ENCODE measurements around the gene FCN2.

Gene FCN2

GRCh38 chr9:134882204-134882785, 1.7 kb downstream of the FCN2 start:
- Histone ChIP-seq H3K4me1 (ENCODE audit: control insufficient read depth, insufficient read depth, low read length, unreplicated experiment) (no peaks in the 10 kb centered on the region), H3K27me3 (ENCODE audit: insufficient read depth, low read length) (peaks cover 59% of the 10 kb centered on the region), H3K27ac (ENCODE audit: low read depth, low read length) (no peak overlapping the region), H3K36me3 (ENCODE audit: insufficient read depth, low read length) (no peaks in the 10 kb centered on the region), H3K4me3 (ENCODE audit: low read depth, low read length) (no peak overlapping the region), H3K79me2 (ENCODE audit: control insufficient read depth, insufficient read depth, low read length, unreplicated experiment) (no peaks in the 10 kb centered on the region), H2AFZ (ENCODE audit: low read length, unreplicated experiment) (no peak overlapping the region)

DNA sequence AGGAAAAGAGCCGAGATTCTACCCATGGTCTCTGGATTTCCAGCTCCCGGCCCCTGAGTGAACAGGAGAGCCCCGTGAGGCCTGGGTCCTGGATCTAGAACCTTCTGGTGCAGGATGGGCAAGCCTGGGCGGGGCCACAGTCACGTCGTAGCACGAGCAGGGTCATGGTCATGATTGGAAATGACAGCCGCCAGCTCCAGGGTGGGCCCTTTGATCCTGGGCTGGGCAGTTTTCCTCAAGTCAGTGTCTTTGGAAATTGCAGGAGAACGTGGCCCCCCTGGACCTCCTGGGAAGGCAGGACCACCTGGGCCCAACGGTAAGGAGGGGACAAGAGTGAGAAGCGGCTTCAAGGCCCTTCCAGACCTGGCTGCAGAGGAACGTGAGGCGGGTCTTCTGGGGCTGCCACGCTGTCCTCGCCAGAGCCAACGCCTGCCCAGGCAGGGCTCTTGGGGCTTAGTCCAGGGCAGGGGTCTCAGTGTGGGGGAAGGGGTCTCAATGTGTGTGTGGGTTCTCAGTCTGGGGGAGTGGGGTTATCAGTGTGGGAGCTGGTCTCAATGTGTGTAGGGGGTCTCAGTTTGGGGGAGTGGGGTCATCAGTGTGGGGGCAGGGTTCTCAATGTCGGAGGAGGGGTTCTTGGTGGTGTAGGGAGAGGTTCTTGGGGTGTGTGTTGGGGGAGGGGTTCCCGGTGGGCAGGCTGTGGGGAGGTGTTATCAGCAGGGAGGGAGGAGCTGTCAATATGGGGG, 2.6 kb downstream of the FCN2 start:
- Histone ChIP-seq H3K4me1 (ENCODE audit: control insufficient read depth, insufficient read depth, low read length, unreplicated experiment) (no peaks in the 10 kb centered on the region), H3K27ac (ENCODE audit: low read depth, low read length) (no peak overlapping the region), H3K4me3 (ENCODE audit: low read depth, low read length) (no peak overlapping the region), H2AFZ (ENCODE audit: low read length, unreplicated experiment) (no peak overlapping the region), H3K36me3 (ENCODE audit: insufficient read depth, low read length) (no peaks in the 10 kb centered on the region), H3K79me2 (ENCODE audit: control insufficient read depth, insufficient read depth, low read length, unreplicated experiment) (no peaks in the 10 kb centered on the region), H3K27me3 (ENCODE audit: insufficient read depth, low read length) (peaks cover 55% of the 10 kb centered on the region)

GRCh38 chr9:134884492-134884891, 3.9 kb downstream of the FCN2 start:
- H3K4me3 ChIP-seq (ENCODE audit: low read depth, low read length) = no peak overlapping the region
- H3K79me2 ChIP-seq (ENCODE audit: control insufficient read depth, insufficient read depth, low read length, unreplicated experiment) = no peaks in the 10 kb centered on the region
- H2AFZ ChIP-seq (ENCODE audit: low read length, unreplicated experiment) = no peak overlapping the region
- H3K27ac ChIP-seq (ENCODE audit: low read depth, low read length) = no peak overlapping the region
- peaks cover 43% of the 10 kb centered on the region for H3K27me3 ChIP-seq (ENCODE audit: insufficient read depth, low read length)
- H3K36me3 ChIP-seq (ENCODE audit: insufficient read depth, low read length) = no peaks in the 10 kb centered on the region
- no peaks in the 10 kb centered on the region for H3K4me1 ChIP-seq (ENCODE audit: control insufficient read depth, insufficient read depth, low read length, unreplicated experiment)

DNA sequence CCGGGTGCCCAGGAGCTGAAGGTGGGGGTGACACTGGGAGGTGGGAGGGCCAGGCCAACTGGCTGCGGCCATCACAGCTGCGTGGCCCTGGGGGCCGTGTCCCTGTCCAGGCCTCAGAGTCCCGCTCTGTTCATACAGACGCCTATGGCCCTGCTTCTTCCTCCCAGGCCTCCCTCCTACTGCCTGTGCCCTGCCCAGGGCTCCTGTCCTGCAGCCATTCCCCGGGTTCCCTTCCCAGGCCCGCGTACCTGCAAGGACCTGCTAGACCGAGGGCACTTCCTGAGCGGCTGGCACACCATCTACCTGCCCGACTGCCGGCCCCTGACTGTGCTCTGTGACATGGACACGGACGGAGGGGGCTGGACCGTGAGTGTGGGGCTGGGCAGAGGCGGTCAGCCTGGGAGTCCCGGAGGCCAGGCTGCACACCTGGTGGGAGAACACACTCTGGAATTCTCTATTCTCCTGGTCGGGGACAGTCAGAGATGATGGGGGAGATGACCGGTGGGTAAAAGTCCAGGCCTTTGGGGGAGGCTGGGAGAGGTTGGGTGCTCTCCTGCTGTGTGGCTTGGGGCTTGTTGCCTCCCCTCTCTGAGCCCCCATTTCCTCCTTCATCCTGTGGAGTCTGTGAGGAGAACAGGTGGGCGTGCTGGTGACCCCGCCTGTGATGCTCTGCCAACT, 4.5 kb downstream of the FCN2 start:
- Histone ChIP-seq H3K79me2 (ENCODE audit: control insufficient read depth, insufficient read depth, low read length, unreplicated experiment) (no peaks in the 10 kb centered on the region), H2AFZ (ENCODE audit: low read length, unreplicated experiment) (no peak overlapping the region), H3K4me3 (ENCODE audit: low read depth, low read length) (no peak overlapping the region), H3K36me3 (ENCODE audit: insufficient read depth, low read length) (no peaks in the 10 kb centered on the region), H3K27ac (ENCODE audit: low read depth, low read length) (no peak overlapping the region), H3K27me3 (ENCODE audit: insufficient read depth, low read length) (peaks cover 37% of the 10 kb centered on the region), H3K4me1 (ENCODE audit: control insufficient read depth, insufficient read depth, low read length, unreplicated experiment) (no peaks in the 10 kb centered on the region)

DNA sequence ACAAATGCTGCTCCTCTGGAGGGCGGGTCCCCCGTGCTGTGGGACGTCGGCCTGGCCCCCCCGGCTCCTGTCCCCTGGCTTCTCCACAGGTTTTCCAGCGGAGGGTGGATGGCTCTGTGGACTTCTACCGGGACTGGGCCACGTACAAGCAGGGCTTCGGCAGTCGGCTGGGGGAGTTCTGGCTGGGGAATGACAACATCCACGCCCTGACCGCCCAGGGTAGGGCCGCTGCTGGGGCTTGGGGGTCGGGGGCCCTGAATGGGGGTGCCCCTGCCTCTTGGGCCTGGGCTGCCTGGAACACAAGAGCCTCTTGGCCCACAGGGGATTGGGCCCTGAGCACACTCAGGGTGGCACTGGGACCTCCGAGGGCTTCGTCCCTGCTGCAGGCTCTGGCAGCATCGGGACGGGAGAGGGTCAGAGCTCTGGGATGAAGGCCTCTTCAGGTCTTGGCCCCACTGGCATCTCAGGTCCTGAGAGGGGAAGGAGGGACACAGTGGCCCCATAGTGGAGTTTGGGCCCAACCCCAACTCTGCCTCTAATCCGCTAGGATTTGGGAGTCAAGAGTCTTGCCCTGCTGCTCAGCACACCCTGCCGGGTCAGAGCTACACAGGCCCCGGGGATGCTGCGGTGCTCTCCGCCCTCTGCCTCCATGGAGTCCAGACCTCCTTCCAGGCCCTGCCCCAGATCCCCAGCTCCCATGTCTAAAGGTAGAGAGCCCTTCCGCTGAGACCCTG, 5.2 kb downstream of the FCN2 start:
- Histone ChIP-seq H3K27me3 (ENCODE audit: insufficient read depth, low read length) (peaks cover 32% of the 10 kb centered on the region), H3K79me2 (ENCODE audit: control insufficient read depth, insufficient read depth, low read length, unreplicated experiment) (no peaks in the 10 kb centered on the region), H3K4me1 (ENCODE audit: control insufficient read depth, insufficient read depth, low read length, unreplicated experiment) (no peaks in the 10 kb centered on the region), H3K36me3 (ENCODE audit: insufficient read depth, low read length) (no peaks in the 10 kb centered on the region), H3K4me3 (ENCODE audit: low read depth, low read length) (no peak overlapping the region), H2AFZ (ENCODE audit: low read length, unreplicated experiment) (no peak overlapping the region), H3K27ac (ENCODE audit: low read depth, low read length) (no peak overlapping the region)

DNA sequence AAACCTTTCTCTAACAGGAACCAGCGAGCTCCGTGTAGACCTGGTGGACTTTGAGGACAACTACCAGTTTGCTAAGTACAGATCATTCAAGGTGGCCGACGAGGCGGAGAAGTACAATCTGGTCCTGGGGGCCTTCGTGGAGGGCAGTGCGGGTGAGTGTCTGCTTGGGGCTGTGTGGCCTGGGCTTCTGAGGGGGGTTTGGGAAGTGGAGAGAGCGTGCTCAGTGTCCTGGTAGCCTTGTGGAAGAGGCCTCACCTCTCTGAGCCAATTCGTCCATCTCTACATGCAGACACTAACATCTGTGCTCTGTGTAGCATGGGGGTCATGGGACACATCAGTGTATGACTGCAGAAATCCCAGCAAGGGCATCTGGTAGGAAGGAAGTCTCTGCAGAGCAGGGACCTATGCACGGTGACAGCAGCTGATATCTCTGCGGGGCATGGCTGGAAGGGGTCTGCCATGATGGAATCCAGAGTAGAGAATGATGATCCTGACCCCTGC, 5.9 kb downstream of the FCN2 start:
- H3K4me3 ChIP-seq (ENCODE audit: low read depth, low read length) = no peak overlapping the region
- H3K4me1 ChIP-seq (ENCODE audit: control insufficient read depth, insufficient read depth, low read length, unreplicated experiment) = no peaks in the 10 kb centered on the region
- no peaks in the 10 kb centered on the region for H3K79me2 ChIP-seq (ENCODE audit: control insufficient read depth, insufficient read depth, low read length, unreplicated experiment)
- no peaks in the 10 kb centered on the region for H3K36me3 ChIP-seq (ENCODE audit: insufficient read depth, low read length)
- H3K27me3 ChIP-seq (ENCODE audit: insufficient read depth, low read length) = peaks cover 28% of the 10 kb centered on the region
- no peak overlapping the region for H3K27ac ChIP-seq (ENCODE audit: low read depth, low read length)
- no peak overlapping the region for H2AFZ ChIP-seq (ENCODE audit: low read length, unreplicated experiment)

DNA sequence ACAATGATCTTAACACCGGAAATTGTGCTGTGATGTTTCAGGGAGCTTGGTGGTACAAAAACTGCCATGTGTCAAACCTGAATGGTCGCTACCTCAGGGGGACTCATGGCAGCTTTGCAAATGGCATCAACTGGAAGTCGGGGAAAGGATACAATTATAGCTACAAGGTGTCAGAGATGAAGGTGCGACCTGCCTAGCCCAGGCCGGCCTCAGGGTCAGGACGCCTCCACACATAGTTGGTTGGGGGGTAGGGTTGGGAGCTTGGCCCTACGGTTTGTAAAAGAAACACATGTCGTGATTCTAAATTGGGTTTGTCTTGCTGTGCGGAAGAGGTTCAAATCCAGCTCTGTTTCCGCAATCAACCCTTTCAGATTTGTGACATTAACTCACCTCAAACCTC, 6.6 kb downstream of the FCN2 start:
- Histone ChIP-seq H3K27me3 (ENCODE audit: insufficient read depth, low read length) (peaks cover 20% of the 10 kb centered on the region), H3K27ac (ENCODE audit: low read depth, low read length) (no peak overlapping the region), H3K4me1 (ENCODE audit: control insufficient read depth, insufficient read depth, low read length, unreplicated experiment) (no peaks in the 10 kb centered on the region)

DNA sequence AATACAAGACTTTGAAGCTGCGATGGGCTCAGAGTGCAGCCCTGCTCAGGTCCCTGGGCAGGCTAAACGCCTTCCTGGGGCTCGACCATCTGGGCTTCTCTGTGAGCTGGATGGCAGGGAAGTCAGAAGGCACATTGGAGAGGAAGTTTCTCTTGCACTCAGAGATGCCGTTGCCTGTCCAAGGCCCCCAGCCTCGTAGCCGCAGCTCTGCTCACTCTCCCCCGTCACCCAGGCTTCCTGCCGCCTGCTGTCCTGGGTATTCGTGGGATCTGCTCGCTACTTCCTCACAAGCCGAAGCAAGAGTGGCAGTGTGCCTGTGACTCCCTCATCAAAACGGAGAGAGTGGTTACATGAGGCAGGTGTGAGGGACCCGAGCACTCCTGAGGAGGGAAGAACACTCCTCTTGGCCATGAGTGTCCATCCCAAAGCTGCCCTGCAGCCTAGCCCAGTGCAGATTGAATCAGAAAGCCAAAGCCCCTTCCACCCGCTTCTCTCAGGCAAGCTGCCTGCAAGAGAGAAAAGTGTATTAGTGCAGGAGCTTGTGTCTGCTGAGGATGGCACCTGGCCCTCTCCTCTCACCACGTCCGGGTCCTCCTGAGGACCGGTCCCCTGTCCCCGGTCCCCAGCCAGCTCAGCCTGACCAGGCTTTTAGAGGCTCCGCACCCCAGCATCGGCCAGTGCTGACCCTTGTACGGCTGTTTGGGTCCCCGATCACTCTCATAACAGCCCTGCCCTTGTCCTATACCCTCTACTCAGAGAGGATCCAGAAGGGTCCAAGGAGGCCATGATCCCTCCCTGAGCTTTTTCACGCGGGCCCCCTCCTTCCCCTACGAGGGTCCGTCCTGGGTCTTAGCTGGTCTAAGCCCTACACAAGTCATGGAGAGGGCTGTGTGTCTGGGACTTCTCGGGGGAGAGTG, 7.3 kb downstream of the FCN2 start:
- no peak overlapping the region for H3K4me3 ChIP-seq (ENCODE audit: low read depth, low read length)
- peaks cover 13% of the 10 kb centered on the region for H3K27me3 ChIP-seq (ENCODE audit: insufficient read depth, low read length)
- no peaks in the 10 kb centered on the region for H3K4me1 ChIP-seq (ENCODE audit: control insufficient read depth, insufficient read depth, low read length, unreplicated experiment)
- H3K79me2 ChIP-seq (ENCODE audit: control insufficient read depth, insufficient read depth, low read length, unreplicated experiment) = no peaks in the 10 kb centered on the region
- H3K36me3 ChIP-seq (ENCODE audit: insufficient read depth, low read length) = no peaks in the 10 kb centered on the region
- no peak overlapping the region for H3K27ac ChIP-seq (ENCODE audit: low read depth, low read length)
- no peak overlapping the region for H2AFZ ChIP-seq (ENCODE audit: low read length, unreplicated experiment)

More for the DNA sequence above, 6.6 kb downstream of the FCN2 start:
- H3K4me3 ChIP-seq (ENCODE audit: low read depth, low read length) = no peak overlapping the region
- no peaks in the 10 kb centered on the region for H3K36me3 ChIP-seq (ENCODE audit: insufficient read depth, low read length)
- no peak overlapping the region for H2AFZ ChIP-seq (ENCODE audit: low read length, unreplicated experiment)
- no peaks in the 10 kb centered on the region for H3K79me2 ChIP-seq (ENCODE audit: control insufficient read depth, insufficient read depth, low read length, unreplicated experiment)

GRCh38 chr9:134888603-134889190, 8.1 kb downstream of the FCN2 start:
- Histone ChIP-seq H3K4me3 (ENCODE audit: low read depth, low read length) (no peak overlapping the region), H3K36me3 (ENCODE audit: insufficient read depth, low read length) (no peaks in the 10 kb centered on the region), H3K27me3 (ENCODE audit: insufficient read depth, low read length) (peaks cover 12% of the 10 kb centered on the region; the same call in 1 of the 2 replicates), H3K79me2 (ENCODE audit: control insufficient read depth, insufficient read depth, low read length, unreplicated experiment) (no peaks in the 10 kb centered on the region), H2AFZ (ENCODE audit: low read length, unreplicated experiment) (no peak overlapping the region), H3K27ac (ENCODE audit: low read depth, low read length) (no peak overlapping the region), H3K4me1 (ENCODE audit: control insufficient read depth, insufficient read depth, low read length, unreplicated experiment) (no peaks in the 10 kb centered on the region)

All from ACC112 (cell line).